ENCODE results near the gene EXOC6B. TPM values are rescaled to one million over a fixed set of nuclear protein-coding genes. Genes with fewer than 3 reads are reported as not detected.

EXOC6B gene
- total RNA-seq, 1 experiment from 2014 or later: 40.1 TPM

DNA sequence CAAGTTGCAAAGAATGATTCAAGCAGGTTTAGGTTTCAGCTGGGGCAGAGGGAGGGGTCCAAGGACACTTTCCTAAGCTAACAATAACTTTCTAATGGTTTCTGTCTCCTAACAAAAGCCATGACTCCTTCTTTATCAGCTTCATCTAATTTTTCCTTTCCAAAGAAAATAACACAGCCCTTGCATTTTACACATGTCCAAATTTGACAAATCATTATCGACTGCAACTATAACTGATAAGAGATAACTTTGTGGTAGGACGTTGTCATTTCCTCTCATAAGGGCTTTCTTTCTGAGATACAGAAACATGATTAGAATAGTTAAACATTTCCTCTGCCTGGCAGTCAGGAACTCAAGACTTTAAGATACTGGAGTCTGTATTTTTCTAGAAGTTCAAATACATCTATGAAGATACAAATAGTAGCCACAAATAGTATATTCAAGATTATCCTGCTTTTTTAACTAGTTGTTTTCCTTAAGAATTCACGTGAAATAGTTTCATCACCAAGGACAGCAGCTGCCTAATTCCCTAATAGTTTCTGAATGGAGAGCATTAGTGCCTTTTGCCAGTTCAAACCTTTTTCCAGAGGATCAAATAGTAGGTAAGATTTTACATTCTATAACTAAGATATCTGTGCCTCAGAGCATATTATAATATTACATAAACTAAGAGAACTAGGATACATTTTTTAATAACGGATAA is 263.2 kb downstream of the EXOC6B start:
- Histone ChIP-seq H2BK20ac (ENCODE audit: low read depth, low read length, poor library complexity, severe bottlenecking) (no peak overlapping the region), H3K9me3 (ENCODE audit: control insufficient read depth, low read depth, low read length) (no peaks in the 10 kb centered on the region), H3K18ac (ENCODE audit: insufficient read length, low read depth, low read length) (no peak overlapping the region), H2BK12ac (ENCODE audit: insufficient read length, low read depth, low read length) (no peak overlapping the region), H3K4ac (ENCODE audit: low read depth, low read length) (no peak overlapping the region), H4K20me1 (ENCODE audit: control insufficient read depth, insufficient read depth, insufficient read length) (no peaks in the 10 kb centered on the region), H3K9ac (ENCODE audit: extremely low read depth, insufficient read length, low read length) (no peak overlapping the region), H3K4me1 (ENCODE audit: insufficient read depth, low read length) (no peaks in the 10 kb centered on the region), H3K23ac (ENCODE audit: insufficient read length, low read depth, low read length) (no peak overlapping the region), H2AFZ (ENCODE audit: low read length) (no peak overlapping the region), H3K23me2 (ENCODE audit: insufficient read length, low read depth, low read length, poor library complexity, severe bottlenecking) (no peaks in the 10 kb centered on the region), H2BK120ac (ENCODE audit: low read depth, low read length, poor library complexity, severe bottlenecking) (no peak overlapping the region), H3K4me2 (ENCODE audit: insufficient read depth, insufficient read length, low read length) (no peak overlapping the region), H4K91ac (ENCODE audit: insufficient read length, low read depth, low read length) (no peak overlapping the region), H3K56ac (ENCODE audit: insufficient read length, low read depth, low read length) (no peak overlapping the region), H3K79me2 (ENCODE audit: insufficient read depth, low read length) (no peaks in the 10 kb centered on the region), H4K5ac (ENCODE audit: insufficient read length, low read depth, low read length) (no peak overlapping the region), H2BK5ac (ENCODE audit: insufficient read length, low read length) (no peak overlapping the region), H3K79me1 (ENCODE audit: insufficient read depth, low read depth, low read length, poor library complexity, severe bottlenecking) (no peaks in the 10 kb centered on the region), H3K27me3 (ENCODE audit: insufficient read depth, low read length) (no peaks in the 10 kb centered on the region), H2AK5ac (ENCODE audit: insufficient read length, low read length) (no peak overlapping the region), H3K27ac (ENCODE audit: insufficient read length, low read depth, low read length) (no peak overlapping the region), H2BK15ac (ENCODE audit: low read depth, low read length) (no peak overlapping the region), H3T11ph (ENCODE audit: low read length) (no peak overlapping the region), H3K14ac (ENCODE audit: insufficient read depth, low read length) (no peak overlapping the region), H4K8ac (replicated peaks; ENCODE audit: insufficient read length, low read depth, low read length) (no peak overlapping the region)
- no peak for DNase-seq
- Mint-ChIP-seq H3K4me1 (peaks cover 7 to 11% of the 10 kb centered on the region in 2 experiments), H3K27me3 (ENCODE audit: low read depth) (no peaks in the 10 kb centered on the region), H3K9me3 (no peaks in the 10 kb centered on the region), H3K4me3 (no peak overlapping the region), H3K36me3 (ENCODE audit: insufficient read depth in 1 of 3, low read depth in 3 of 3) (no peaks in the 10 kb centered on the region; a peak in 2 of 7 replicates), H3K27ac (no peak overlapping the region)
- WGBS (ENCODE audit: extremely low coverage, insufficient read length, low lambda C conversion rate): no CpG with 5 or more reads among the region's 4 CpGs
- TF ChIP-seq, protein P1, sequence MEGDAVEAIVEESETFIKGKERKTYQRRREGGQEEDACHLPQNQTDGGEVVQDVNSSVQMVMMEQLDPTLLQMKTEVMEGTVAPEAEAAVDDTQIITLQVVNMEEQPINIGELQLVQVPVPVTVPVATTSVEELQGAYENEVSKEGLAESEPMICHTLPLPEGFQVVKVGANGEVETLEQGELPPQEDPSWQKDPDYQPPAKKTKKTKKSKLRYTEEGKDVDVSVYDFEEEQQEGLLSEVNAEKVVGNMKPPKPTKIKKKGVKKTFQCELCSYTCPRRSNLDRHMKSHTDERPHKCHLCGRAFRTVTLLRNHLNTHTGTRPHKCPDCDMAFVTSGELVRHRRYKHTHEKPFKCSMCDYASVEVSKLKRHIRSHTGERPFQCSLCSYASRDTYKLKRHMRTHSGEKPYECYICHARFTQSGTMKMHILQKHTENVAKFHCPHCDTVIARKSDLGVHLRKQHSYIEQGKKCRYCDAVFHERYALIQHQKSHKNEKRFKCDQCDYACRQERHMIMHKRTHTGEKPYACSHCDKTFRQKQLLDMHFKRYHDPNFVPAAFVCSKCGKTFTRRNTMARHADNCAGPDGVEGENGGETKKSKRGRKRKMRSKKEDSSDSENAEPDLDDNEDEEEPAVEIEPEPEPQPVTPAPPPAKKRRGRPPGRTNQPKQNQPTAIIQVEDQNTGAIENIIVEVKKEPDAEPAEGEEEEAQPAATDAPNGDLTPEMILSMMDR (conservative IDR thresholded peaks at IDR 0.05): no peak
